Placental epithelial cell (primary cell): Measurements from ENCODE around the gene TRIM6. TPM values are rescaled to one million over a fixed set of nuclear protein-coding genes. Genes with fewer than 3 reads are reported as not detected.

Source experiments
- total RNA-seq: library from RNA; depleted of rRNA; stranded (reverse); fragments of >200 nt; gene quantifications from 2 replicates; pipeline ENCODE4 v1.2.3, GENCODE V29; 2012

Gene TRIM6
- total RNA-seq, result 26.7 and 70.5 TPM in 2 replicates

GRCh38 chr11:5596607-5597201 lies at the start of gene TRIM6:
TSS of gene TRIM6 (plus strand) at chr11:5596637. CDS start at chr11:5596898, 261 bp downstream.

GRCh38 chr11:5548440-5548839 lies 48.0 kb upstream of the TRIM6 start, which contains the start of gene OR52H1:
TSS of gene OR52H1 (minus strand) at chr11:5548540. CDS start at chr11:5545505, 3,035 bp downstream.

GRCh38 chr11:5580577-5580976 lies 15.9 kb upstream of the TRIM6 start, which contains the start of gene OR52B6:
TSS of gene OR52B6 (plus strand) at chr11:5580877. CDS start at chr11:5580877, 0 bp downstream.

GRCh38 chr11:5624489-5625279 lies 28.2 kb downstream of the TRIM6 start, which contains the start of gene TRIM34:
TSS of gene TRIM34 (plus strand) at chr11:5625001. CDS start at chr11:5632332, 7,331 bp downstream.

Other genes with a start within 250 kb of the TRIM6 start
- not detected in 2 replicates for gene OR51B6, start 245.1 kb upstream of the TRIM6 start, total RNA-seq
- not detected in 2 replicates for gene OR51M1, start 212.8 kb upstream of the TRIM6 start, total RNA-seq
- gene OR51Q1, start 174.5 kb upstream of the TRIM6 start, total RNA-seq, result not detected in 2 replicates
- not detected in 2 replicates for gene OR51I1, start 155.1 kb upstream of the TRIM6 start, total RNA-seq
- not detected in 2 replicates for gene OR51I2, start 147.3 kb upstream of the TRIM6 start, total RNA-seq
- not detected in 2 replicates for gene OR52D1, start 108.0 kb upstream of the TRIM6 start, total RNA-seq
- under 0.01 TPM in 1 of 2 replicates, not detected in the other for gene UBQLN3, start 86.7 kb upstream of the TRIM6 start, total RNA-seq
- 0.22 and 0.39 TPM in 2 replicates for gene UBQLNL, start 79.9 kb upstream of the TRIM6 start, total RNA-seq
- 0.76 and 0.79 TPM in 2 replicates for gene OR52H1, start 48.1 kb upstream of the TRIM6 start, total RNA-seq
- not detected in 2 replicates for gene OR52B6, start 15.8 kb upstream of the TRIM6 start, total RNA-seq
- 9.4 and 11.0 TPM in 2 replicates for gene TRIM34, start 28.4 kb downstream of the TRIM6 start, total RNA-seq
- gene TRIM5, start 88.4 kb downstream of the TRIM6 start, total RNA-seq, result 29.4 and 35.1 TPM in 2 replicates
- 5.9 and 10.8 TPM in 2 replicates for gene TRIM22, start 93.2 kb downstream of the TRIM6 start, total RNA-seq
- gene OR56B1, start 139.8 kb downstream of the TRIM6 start, total RNA-seq, result not detected in 2 replicates
- 0.39 TPM in 1 of 2 replicates, not detected in the other for gene OR52N4, start 157.6 kb downstream of the TRIM6 start, total RNA-seq
- gene OR52N5, start 186.7 kb downstream of the TRIM6 start, total RNA-seq, result not detected in 2 replicates
- not detected in 2 replicates for gene OR52N1, start 194.6 kb downstream of the TRIM6 start, total RNA-seq
- gene OR52N2, start 212.3 kb downstream of the TRIM6 start, total RNA-seq, result not detected in 2 replicates
- not detected in 2 replicates for gene OR52E6, start 245.3 kb downstream of the TRIM6 start, total RNA-seq